ENCODE measurements around the gene SERPINA5. TPM values are rescaled to one million over a fixed set of nuclear protein-coding genes. Genes with fewer than 3 reads are reported as not detected.

The SERPINA5 gene
- total RNA-seq, 1 experiment from 2014 or later: 3.0 TPM

DNA sequence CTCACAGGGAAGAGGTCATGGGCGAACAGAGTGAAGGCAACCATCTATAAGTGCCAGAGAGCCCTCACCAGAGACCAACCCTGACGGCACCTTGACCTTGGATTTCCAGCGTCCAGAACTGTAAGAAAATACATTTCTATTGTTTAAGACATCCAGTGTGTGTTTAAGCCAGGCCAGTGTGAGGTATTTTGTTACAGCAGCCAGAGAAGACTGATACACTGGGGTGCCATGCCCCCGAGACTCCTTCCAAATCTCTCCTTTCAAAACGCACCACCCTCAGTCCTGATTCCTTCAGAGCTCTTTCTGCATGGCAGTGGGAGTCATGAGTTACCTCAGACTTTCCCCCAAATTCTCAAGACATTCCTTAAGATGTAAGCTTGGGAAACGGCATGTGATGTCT, 2.5 kb upstream of the SERPINA5 start:
- TF ChIP-seq, protein P1, sequence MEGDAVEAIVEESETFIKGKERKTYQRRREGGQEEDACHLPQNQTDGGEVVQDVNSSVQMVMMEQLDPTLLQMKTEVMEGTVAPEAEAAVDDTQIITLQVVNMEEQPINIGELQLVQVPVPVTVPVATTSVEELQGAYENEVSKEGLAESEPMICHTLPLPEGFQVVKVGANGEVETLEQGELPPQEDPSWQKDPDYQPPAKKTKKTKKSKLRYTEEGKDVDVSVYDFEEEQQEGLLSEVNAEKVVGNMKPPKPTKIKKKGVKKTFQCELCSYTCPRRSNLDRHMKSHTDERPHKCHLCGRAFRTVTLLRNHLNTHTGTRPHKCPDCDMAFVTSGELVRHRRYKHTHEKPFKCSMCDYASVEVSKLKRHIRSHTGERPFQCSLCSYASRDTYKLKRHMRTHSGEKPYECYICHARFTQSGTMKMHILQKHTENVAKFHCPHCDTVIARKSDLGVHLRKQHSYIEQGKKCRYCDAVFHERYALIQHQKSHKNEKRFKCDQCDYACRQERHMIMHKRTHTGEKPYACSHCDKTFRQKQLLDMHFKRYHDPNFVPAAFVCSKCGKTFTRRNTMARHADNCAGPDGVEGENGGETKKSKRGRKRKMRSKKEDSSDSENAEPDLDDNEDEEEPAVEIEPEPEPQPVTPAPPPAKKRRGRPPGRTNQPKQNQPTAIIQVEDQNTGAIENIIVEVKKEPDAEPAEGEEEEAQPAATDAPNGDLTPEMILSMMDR (IDR thresholded peaks at IDR 0.05 in 2 of 3, conservative IDR thresholded peaks at IDR 0.05 in 1 of 3; ENCODE audit: borderline replicate concordance in 1 of 3, insufficient read depth in 1 of 3, low read depth in 2 of 3, low read length in 2 of 3): no peak
- TF ChIP-seq SRF (IDR thresholded peaks at IDR 0.05; ENCODE audit: low read depth) (no peak), JUND (IDR thresholded peaks at IDR 0.05) (no peak), EZH2 (IDR thresholded peaks at IDR 0.05) (no peak), POLR2A (IDR thresholded peaks at IDR 0.05; ENCODE audit: borderline replicate concordance, extremely low read depth, insufficient read depth, insufficient read length) (no peak), CEBPB (IDR thresholded peaks at IDR 0.05; ENCODE audit: low read depth) (no peak), RAD21 (IDR thresholded peaks at IDR 0.05; ENCODE audit: low read depth) (no peak), EGR1 (IDR thresholded peaks at IDR 0.05; ENCODE audit: low read depth) (no peak), ZNF274 (IDR thresholded peaks at IDR 0.05; ENCODE audit: low read depth, low read length) (no peak), FOSL1 (IDR thresholded peaks at IDR 0.05; ENCODE audit: low read depth) (no peak), SP1 (IDR thresholded peaks at IDR 0.05; ENCODE audit: low read depth) (no peak)
- TF ChIP-seq, protein P2, sequence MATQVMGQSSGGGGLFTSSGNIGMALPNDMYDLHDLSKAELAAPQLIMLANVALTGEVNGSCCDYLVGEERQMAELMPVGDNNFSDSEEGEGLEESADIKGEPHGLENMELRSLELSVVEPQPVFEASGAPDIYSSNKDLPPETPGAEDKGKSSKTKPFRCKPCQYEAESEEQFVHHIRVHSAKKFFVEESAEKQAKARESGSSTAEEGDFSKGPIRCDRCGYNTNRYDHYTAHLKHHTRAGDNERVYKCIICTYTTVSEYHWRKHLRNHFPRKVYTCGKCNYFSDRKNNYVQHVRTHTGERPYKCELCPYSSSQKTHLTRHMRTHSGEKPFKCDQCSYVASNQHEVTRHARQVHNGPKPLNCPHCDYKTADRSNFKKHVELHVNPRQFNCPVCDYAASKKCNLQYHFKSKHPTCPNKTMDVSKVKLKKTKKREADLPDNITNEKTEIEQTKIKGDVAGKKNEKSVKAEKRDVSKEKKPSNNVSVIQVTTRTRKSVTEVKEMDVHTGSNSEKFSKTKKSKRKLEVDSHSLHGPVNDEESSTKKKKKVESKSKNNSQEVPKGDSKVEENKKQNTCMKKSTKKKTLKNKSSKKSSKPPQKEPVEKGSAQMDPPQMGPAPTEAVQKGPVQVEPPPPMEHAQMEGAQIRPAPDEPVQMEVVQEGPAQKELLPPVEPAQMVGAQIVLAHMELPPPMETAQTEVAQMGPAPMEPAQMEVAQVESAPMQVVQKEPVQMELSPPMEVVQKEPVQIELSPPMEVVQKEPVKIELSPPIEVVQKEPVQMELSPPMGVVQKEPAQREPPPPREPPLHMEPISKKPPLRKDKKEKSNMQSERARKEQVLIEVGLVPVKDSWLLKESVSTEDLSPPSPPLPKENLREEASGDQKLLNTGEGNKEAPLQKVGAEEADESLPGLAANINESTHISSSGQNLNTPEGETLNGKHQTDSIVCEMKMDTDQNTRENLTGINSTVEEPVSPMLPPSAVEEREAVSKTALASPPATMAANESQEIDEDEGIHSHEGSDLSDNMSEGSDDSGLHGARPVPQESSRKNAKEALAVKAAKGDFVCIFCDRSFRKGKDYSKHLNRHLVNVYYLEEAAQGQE (IDR thresholded peaks at IDR 0.05; ENCODE audit: low read depth): no peak
- TF ChIP-seq, protein P3, sequence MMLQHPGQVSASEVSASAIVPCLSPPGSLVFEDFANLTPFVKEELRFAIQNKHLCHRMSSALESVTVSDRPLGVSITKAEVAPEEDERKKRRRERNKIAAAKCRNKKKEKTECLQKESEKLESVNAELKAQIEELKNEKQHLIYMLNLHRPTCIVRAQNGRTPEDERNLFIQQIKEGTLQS (IDR thresholded peaks at IDR 0.05): no peak
- TF ChIP-seq, protein P4, sequence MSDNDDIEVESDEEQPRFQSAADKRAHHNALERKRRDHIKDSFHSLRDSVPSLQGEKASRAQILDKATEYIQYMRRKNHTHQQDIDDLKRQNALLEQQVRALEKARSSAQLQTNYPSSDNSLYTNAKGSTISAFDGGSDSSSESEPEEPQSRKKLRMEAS (IDR thresholded peaks at IDR 0.05): no peak
- Histone ChIP-seq H4K20me1 (ENCODE audit: insufficient read depth) (no peaks in the 10 kb centered on the region), H3K4me1 (ENCODE audit: control insufficient read depth in 1 of 2, insufficient read depth in 2 of 2, low read length in 2 of 2) (peaks cover 0 to 11% of the 10 kb centered on the region in 2 experiments; a peak in 3 of 4 replicates), H3K9ac (ENCODE audit: low read length) (no peak overlapping the region), H3K27me3 (ENCODE audit: insufficient read depth, low read length) (no peaks in the 10 kb centered on the region), H3K36me3 (ENCODE audit: control insufficient read depth in 1 of 2, insufficient read depth in 2 of 2, low read length in 2 of 2) (no peaks in the 10 kb centered on the region), H3K4me2 (ENCODE audit: low read length) (no peak overlapping the region), H2AFZ (ENCODE audit: low read depth, low read length, poor library complexity, severe bottlenecking) (no peak overlapping the region), H3K4me3 (replicated peaks in 1 of 2; ENCODE audit: low read depth in 1 of 2, low read length in 2 of 2) (no peak overlapping the region), H3K27ac (ENCODE audit: low read depth, low read length) (no peak overlapping the region), H3K79me2 (ENCODE audit: insufficient read depth, low read length) (no peaks in the 10 kb centered on the region), H3K9me3 (ENCODE audit: control insufficient read depth in 1 of 2, insufficient read depth in 1 of 2, low read depth in 1 of 2, low read length in 2 of 2) (no peaks in the 10 kb centered on the region), H3K9me2 (ENCODE audit: insufficient read depth) (no peaks in the 10 kb centered on the region)
- intact Hi-C loops (cut with micrococcal nuclease): no loop called here
- ATAC-seq (no peak), DNase-seq (ENCODE audit: low read depth, low spot score) (no peak)
- BruUV-seq (replicated peaks): no TSS peak
- RAD21 ChIA-PET (ENCODE audit: low non-redundant PET in 1 of 2, low total read pairs in 2 of 2, uncharacterized antibody in 2 of 2, unreplicated experiment in 2 of 2): no interaction called here
- CTCF ChIA-PET: no interaction called here
- POLR2A ChIA-PET: no interaction called here
